IPS DF 6.9 (cell line): ENCODE measurements around the gene DNAL1.

Source experiments
- DNase-seq: peaks from one replicate; pipeline ENCODE4 v3.0.0-alpha.2; 2013; ENCODE audit warnings: low read depth, low spot score
- H3K27ac ChIP-seq: one replicate; pipeline ENCODE4 v1.5.1; 2013; ENCODE audit warnings: low read length, control low read depth
- H3K27me3 ChIP-seq: 2 replicates; pipeline ENCODE4 v1.6.1; 2013; ENCODE audit warnings: mild to moderate bottlenecking, low read length; ENCODE audit not compliant: control insufficient read depth, insufficient read depth
- H3K36me3 ChIP-seq: 2 replicates; pipeline ENCODE4 v1.6.1; 2013; ENCODE audit warnings: low read length; ENCODE audit not compliant: control insufficient read depth, insufficient read depth
- H3K4me1 ChIP-seq: 2 replicates; pipeline ENCODE4 v1.6.1; 2013; ENCODE audit warnings: low read length; ENCODE audit not compliant: control insufficient read depth, insufficient read depth
- H3K4me3 ChIP-seq: 2 replicates; pipeline ENCODE4 v1.5.1; 2013; ENCODE audit warnings: mild to moderate bottlenecking, low read length
- H3K9me3 ChIP-seq: 2 replicates; pipeline ENCODE4 v1.6.1; 2013; ENCODE audit warnings: low read length, inconsistent platforms; ENCODE audit not compliant: control insufficient read depth, insufficient read depth
- WGBS: extraction: QIAGEN DNeasy Blood & Tissue Kit; methylation state at CpG from one replicate; pipeline ENCODE4 v1.1.7; 2013; ENCODE audit warnings: mixed read lengths, missing lambda C conversion rate; ENCODE audit not compliant: insufficient read length, insufficient coverage; 5-methylcytosine and 5-hydroxymethylcytosine counted together

The DNAL1 gene

DNA sequence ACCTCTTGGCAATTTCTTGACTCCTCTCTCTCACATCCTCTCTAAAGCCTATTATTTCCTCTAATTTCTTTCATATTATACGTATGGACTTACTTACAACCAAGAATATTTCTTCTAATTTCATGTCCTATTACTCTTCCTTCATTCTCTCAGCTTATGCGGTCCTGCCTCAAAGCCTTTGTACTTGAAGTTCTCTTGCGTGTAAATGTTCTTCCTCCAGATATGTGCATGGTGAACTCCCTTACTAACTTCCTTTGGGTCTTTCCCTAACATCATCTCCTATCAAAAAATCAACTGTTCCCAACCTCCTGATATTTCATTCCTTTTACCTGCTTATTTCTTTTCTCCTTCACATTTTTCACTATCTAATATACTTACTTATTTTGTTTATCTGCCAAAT lies 23.1 kb downstream of the DNAL1 start:
- Histone ChIP-seq H3K9me3 (no peaks in the 10 kb centered on the region), H3K4me3 (no peak overlapping the region), H3K27ac (no peak overlapping the region), H3K4me1 (no peaks in the 10 kb centered on the region), H3K36me3 (no peaks in the 10 kb centered on the region), H3K27me3 (no peaks in the 10 kb centered on the region)
- DNase-seq = no peak
- WGBS = 100% methylated on average over 1 of the region's 3 CpGs

DNA sequence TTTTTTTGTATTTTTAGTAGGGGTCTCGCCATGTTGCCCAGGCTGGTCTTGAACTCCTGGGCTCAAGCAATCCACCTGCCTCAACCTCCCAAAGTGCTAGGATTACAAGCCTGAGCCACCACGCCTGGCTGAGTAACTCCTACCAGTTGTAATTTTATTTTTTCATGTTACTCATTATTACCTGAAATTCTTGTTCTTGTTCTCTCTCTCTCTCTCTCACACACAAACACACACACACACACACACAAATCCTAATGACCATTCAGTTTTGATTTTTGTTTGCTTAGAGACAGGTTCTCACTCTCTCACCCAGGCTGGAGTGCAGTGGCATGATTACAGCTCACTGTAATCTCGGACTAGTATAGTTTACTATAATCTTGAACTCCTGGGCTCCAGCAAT lies 30.2 kb downstream of the DNAL1 start:
- no peak overlapping the region for H3K4me3 ChIP-seq
- WGBS = no CpG with 5 or more reads among the region's 3 CpGs
- H3K9me3 ChIP-seq = no peaks in the 10 kb centered on the region
- H3K4me1 ChIP-seq = no peaks in the 10 kb centered on the region
- H3K27me3 ChIP-seq = no peaks in the 10 kb centered on the region
- H3K27ac ChIP-seq = no peak overlapping the region
- no peaks in the 10 kb centered on the region for H3K36me3 ChIP-seq
- no peak for DNase-seq

DNA sequence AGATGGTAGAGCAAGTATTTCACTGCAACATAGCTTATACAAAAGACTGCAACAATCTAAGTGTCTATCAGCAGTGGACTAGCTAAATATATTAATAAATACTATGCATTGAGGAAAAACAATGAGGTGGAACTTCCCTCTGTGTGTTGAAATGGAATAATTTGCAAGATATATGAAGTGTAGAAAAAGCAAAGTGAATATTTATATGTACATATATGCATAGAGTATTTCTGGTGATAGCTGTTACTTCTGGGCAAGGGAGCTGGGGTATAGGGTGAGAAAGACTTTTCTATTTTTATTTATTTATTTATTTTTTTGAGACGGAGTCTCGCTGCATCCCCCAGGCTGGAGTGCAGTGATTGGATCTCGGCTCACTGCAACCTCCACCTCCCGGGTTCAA lies 33.9 kb downstream of the DNAL1 start:
- H3K4me1 ChIP-seq = no peaks in the 10 kb centered on the region
- H3K27me3 ChIP-seq = no peaks in the 10 kb centered on the region
- WGBS = no CpG with 5 or more reads among the region's 4 CpGs

DNA sequence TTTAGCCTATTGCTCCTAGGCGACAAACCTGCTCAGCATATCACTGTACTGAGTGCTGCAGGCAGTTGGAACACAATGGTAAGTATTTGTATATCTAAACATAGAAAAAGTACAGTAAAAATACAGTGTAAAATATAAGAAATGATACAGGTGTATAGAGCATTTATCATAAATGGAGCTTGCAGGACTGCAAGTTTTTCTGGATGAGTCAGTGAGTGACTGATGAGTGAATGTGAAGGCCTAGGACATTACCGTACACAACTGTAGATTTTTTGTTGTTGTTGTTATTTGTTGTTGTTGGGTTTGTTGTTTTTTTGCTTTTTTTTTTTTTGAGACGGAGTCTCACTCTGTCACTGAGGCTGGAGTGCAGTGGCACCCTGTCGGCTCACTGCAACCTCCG lies 36.0 kb downstream of the DNAL1 start:
- WGBS = no CpG with 5 or more reads among the region's 5 CpGs
- no peak overlapping the region for H3K27ac ChIP-seq
- H3K36me3 ChIP-seq = no peaks in the 10 kb centered on the region
- no peak overlapping the region for H3K4me3 ChIP-seq
- H3K9me3 ChIP-seq = no peaks in the 10 kb centered on the region
- no peak for DNase-seq
- no peaks in the 10 kb centered on the region for H3K4me1 ChIP-seq
- no peaks in the 10 kb centered on the region for H3K27me3 ChIP-seq

More for the DNA sequence above, 33.9 kb downstream of the DNAL1 start:
- Histone ChIP-seq H3K4me3 (no peak overlapping the region), H3K9me3 (no peaks in the 10 kb centered on the region), H3K36me3 (no peaks in the 10 kb centered on the region), H3K27ac (no peak overlapping the region)
- no peak for DNase-seq

DNA sequence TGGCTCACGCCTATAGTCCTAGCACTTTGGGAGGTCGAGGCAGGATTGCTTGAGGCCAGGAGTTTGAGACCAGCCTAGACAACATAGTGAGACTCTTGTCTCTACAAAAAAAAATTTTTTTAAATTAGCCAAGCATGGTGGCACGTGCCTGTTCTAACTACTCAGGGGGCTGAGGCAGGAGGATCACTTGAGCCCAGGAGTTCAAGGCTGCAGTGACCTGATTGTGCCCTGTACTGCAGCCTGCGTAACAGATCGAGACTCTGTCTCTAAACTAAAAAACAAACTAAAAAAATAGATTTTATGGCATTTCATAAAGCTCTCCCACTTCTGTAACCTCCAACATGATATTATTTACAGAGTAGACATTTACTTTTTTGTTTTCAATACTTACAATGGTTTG lies 39.8 kb downstream of the DNAL1 start:
- Histone ChIP-seq H3K9me3 (no peaks in the 10 kb centered on the region), H3K36me3 (no peaks in the 10 kb centered on the region), H3K4me3 (no peak overlapping the region), H3K27ac (no peak overlapping the region), H3K27me3 (no peaks in the 10 kb centered on the region), H3K4me1 (no peaks in the 10 kb centered on the region)
- DNase-seq = no peak
- no CpG with 5 or more reads among the region's 5 CpGs for WGBS

DNA sequence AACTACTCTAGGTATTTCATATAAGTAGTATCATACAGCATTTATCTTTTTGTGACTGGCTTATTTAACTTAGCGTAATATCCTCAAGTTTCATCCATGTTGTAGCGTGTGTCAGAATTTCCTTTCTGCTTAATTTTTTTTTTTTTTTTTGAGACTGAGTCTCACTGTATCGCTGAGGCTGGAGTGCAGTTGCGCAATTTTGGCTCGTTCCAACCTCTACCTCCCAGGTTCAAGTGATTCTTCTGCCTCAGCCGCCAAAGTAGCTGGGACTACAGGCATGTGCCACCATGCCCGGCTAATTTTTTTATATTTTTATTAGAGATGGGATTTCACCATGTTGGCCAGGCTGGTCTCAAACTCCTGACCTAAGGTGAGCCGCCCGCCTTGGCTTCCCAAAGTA lies 40.5 kb downstream of the DNAL1 start:
- no peak overlapping the region for H3K4me3 ChIP-seq
- H3K27ac ChIP-seq = no peak overlapping the region
- DNase-seq = no peak
- no CpG with 5 or more reads among the region's 9 CpGs for WGBS
- H3K36me3 ChIP-seq = no peaks in the 10 kb centered on the region
- H3K27me3 ChIP-seq = no peaks in the 10 kb centered on the region
- H3K9me3 ChIP-seq = no peaks in the 10 kb centered on the region
- no peaks in the 10 kb centered on the region for H3K4me1 ChIP-seq

DNA sequence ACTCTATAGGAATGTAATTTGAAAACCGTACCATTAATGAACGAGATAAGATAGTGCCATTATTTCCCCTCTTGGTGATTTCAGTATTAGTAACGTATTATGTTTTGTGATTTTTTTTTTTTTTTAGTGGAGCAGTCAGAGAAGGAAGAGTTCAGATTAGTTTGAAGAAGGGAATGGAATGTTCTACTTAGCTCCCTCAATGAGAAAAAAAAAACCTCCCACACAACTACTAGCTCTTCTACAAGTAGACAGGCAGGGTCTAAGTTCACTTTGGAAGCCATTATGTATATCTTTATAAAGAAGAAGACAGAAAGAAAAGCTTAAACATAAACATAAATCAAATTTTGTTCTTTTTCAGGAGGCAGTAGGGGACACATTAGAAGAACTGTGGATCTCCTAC lies 42.1 kb downstream of the DNAL1 start:
- H3K4me1 ChIP-seq = no peaks in the 10 kb centered on the region
- no peaks in the 10 kb centered on the region for H3K36me3 ChIP-seq
- DNase-seq = no peak
- H3K4me3 ChIP-seq = no peak overlapping the region
- no peaks in the 10 kb centered on the region for H3K9me3 ChIP-seq
- no CpG with 5 or more reads among the region's 3 CpGs for WGBS
- H3K27ac ChIP-seq = no peak overlapping the region
- no peaks in the 10 kb centered on the region for H3K27me3 ChIP-seq

DNA sequence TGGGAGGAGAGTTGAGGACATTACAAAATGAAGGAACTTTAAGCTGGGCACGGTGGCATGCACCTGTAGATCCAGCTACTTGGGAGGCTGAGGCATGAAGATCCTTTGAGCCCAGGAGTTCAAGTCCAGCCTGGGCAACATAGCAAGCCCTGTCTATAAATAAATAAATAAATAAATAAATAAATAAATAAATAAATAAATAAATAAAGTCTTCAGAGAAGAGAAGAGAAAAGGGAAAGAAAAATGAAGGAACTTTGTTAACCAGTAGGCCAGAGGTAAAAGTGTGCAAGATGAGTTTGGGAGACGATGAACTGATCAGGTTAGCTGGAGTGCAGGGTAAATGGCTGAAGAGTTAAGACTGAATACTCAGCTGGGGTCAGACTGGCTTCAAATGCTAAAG lies 49.3 kb downstream of the DNAL1 start:
- Histone ChIP-seq H3K27ac (no peak overlapping the region), H3K27me3 (no peaks in the 10 kb centered on the region), H3K4me3 (no peak overlapping the region), H3K9me3 (no peaks in the 10 kb centered on the region), H3K36me3 (no peaks in the 10 kb centered on the region), H3K4me1 (no peaks in the 10 kb centered on the region)
- no CpG with 5 or more reads among the region's 2 CpGs for WGBS
- DNase-seq = no peak

DNA sequence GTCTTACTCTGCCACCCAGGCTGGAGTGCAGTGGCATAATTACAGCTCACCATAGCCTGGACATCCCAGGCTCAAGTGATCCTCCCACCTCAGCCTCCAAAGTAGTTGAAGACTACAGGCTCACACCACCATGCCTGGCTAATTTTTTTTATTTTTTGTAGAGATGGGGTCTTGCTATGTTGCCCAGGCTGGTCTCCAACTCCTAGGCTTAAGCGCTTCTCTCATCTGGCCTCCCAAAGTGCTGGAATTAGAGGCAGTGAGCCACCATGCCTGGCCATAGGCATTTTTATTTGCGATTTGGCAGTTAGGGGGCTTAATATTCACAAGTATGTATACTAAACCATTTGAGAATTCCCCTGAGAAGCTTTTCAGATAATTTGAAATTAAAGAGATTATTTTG lies 50.3 kb downstream of the DNAL1 start:
- Histone ChIP-seq H3K9me3 (no peaks in the 10 kb centered on the region), H3K27me3 (no peaks in the 10 kb centered on the region), H3K36me3 (no peaks in the 10 kb centered on the region), H3K4me3 (no peak overlapping the region), H3K27ac (no peak overlapping the region), H3K4me1 (no peaks in the 10 kb centered on the region)
- no CpG with 5 or more reads among the region's 2 CpGs for WGBS
- no peak for DNase-seq

DNA sequence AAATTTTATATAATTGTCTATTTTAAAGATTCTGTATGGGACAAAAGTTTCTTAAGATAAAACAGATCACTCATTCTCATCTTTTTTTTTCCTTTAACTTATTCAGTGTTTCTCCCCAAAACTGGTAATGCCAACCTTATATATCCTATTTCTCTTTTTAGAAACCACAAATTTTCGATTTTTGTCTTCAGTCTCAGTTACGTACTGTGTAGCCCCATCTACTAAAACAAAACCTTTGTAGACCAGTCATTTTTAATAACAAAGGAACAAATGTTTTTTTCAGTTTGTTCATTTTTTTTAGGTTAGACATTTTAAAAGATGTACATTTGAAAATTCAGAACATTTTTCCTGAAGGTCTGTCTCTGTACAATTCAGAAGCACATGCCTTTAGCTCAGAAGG lies 51.2 kb downstream of the DNAL1 start:
- H3K36me3 ChIP-seq = no peaks in the 10 kb centered on the region
- WGBS = no CpG with 5 or more reads among the region's 2 CpGs
- H3K27ac ChIP-seq = no peak overlapping the region
- H3K9me3 ChIP-seq = no peaks in the 10 kb centered on the region
- no peak for DNase-seq
- H3K4me3 ChIP-seq = no peak overlapping the region
- H3K4me1 ChIP-seq = no peaks in the 10 kb centered on the region
- H3K27me3 ChIP-seq = no peaks in the 10 kb centered on the region

DNA sequence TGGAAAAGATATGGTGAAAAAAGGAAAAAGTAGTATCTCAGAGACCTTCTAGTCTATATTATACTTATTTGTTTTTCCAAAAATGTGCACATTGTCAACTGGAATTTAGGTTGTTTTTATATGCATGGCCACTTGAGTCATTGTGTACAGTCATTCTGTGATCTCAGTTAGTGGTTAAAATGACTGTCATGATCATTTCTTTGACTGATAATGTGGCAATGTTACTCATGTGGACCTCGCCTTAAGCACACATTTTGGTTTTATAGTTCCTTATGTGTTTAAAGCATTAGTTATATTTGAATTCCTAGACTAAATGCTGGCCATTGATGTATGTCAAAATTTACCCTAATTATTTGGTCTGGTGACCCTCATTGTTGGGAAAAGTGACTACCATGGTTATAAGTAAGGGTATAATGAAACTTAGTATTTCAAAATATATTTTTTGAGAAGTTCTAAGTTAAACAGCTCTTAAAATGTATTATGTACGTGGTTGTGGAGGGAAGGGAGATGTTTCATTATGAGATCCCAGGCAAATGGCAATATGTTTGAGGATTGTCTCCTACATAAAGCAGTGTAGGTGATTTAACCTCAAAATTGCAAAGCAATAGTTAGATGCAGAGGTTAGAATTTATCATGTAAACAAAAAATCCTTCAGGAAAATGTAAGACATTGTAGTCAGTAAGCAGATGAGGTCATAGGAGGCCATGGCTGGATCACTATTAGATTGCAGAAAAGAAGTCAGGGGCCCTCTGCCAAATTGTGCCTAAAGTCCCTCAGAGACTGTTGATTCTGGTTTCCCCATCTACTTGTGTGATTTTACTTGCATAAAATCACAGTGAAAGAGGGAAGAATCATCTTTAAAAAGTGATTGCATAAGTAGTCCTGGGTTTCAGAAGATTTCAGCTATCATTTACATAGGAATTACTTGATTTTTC lies 51.9 kb downstream of the DNAL1 start:
- H3K9me3 ChIP-seq = no peaks in the 10 kb centered on the region
- no peak overlapping the region for H3K27ac ChIP-seq
- WGBS = 100% methylated on average over 1 of the region's 2 CpGs
- no peaks in the 10 kb centered on the region for H3K36me3 ChIP-seq
- H3K4me3 ChIP-seq = no peak overlapping the region
- no peaks in the 10 kb centered on the region for H3K27me3 ChIP-seq
- DNase-seq = no peak
- no peaks in the 10 kb centered on the region for H3K4me1 ChIP-seq
